ENCODE measurements around the gene IPO7.
A peak's percentile ranks its signal among the peaks of the same experiment; 100 is the strongest.

Gene IPO7

GRCh38 chr11:9462172-9462799 is 77.8 kb downstream of the IPO7 start:
- DNase-seq (ENCODE audit: low read depth) = peak; percentile 49
- Histone ChIP-seq H3K4me3 (ENCODE audit: low read length) (peak overlapping the region; percentile 92), H3K9me3 (ENCODE audit: control insufficient read depth, low read length) (no peaks in the 10 kb centered on the region), H3K36me3 (ENCODE audit: control insufficient read depth, insufficient read depth, low read length, severe bottlenecking) (no peaks in the 10 kb centered on the region), H3K9ac (ENCODE audit: low read length) (peak overlapping the region; percentile 100), H3K27me3 (replicated peaks; ENCODE audit: control insufficient read depth, insufficient read depth, low read length) (no peaks in the 10 kb centered on the region), H3K4me1 (ENCODE audit: control insufficient read depth, insufficient read depth, low read length) (peaks cover 17% of the 10 kb centered on the region)

- H3K9ac ChIP-seq (ENCODE audit: low read length) = no peak overlapping the region
- H3K4me3 ChIP-seq (ENCODE audit: low read length) = no peak overlapping the region
- no peaks in the 10 kb centered on the region for H3K36me3 ChIP-seq (ENCODE audit: control insufficient read depth, insufficient read depth, low read length, severe bottlenecking)
- H3K9me3 ChIP-seq (ENCODE audit: control insufficient read depth, low read length) = no peaks in the 10 kb centered on the region
- DNase-seq (ENCODE audit: low read depth) = no peak
- H3K27me3 ChIP-seq (replicated peaks; ENCODE audit: control insufficient read depth, insufficient read depth, low read length) = no peaks in the 10 kb centered on the region
- peaks cover 17% of the 10 kb centered on the region for H3K4me1 ChIP-seq (ENCODE audit: control insufficient read depth, insufficient read depth, low read length)
These were observed 78.5 kb downstream of the IPO7 start for GRCh38 chr11:9462806-9463537.

GRCh38 chr11:9470765-9471164 is 86.3 kb downstream of the IPO7 start:
- no peak for DNase-seq (ENCODE audit: low read depth)
- Histone ChIP-seq H3K4me1 (ENCODE audit: control insufficient read depth, insufficient read depth, low read length) (no peaks in the 10 kb centered on the region), H3K9ac (ENCODE audit: low read length) (no peak overlapping the region), H3K9me3 (ENCODE audit: control insufficient read depth, low read length) (no peaks in the 10 kb centered on the region), H3K36me3 (ENCODE audit: control insufficient read depth, insufficient read depth, low read length, severe bottlenecking) (peaks cover 36% of the 10 kb centered on the region), H3K4me3 (ENCODE audit: low read length) (no peak overlapping the region), H3K27me3 (replicated peaks; ENCODE audit: control insufficient read depth, insufficient read depth, low read length) (no peaks in the 10 kb centered on the region)

- H3K4me3 ChIP-seq (ENCODE audit: low read length) = no peak overlapping the region
- peaks cover 45% of the 10 kb centered on the region for H3K36me3 ChIP-seq (ENCODE audit: control insufficient read depth, insufficient read depth, low read length, severe bottlenecking)
- H3K9ac ChIP-seq (ENCODE audit: low read length) = no peak overlapping the region
- H3K27me3 ChIP-seq (replicated peaks; ENCODE audit: control insufficient read depth, insufficient read depth, low read length) = no peaks in the 10 kb centered on the region
- no peaks in the 10 kb centered on the region for H3K9me3 ChIP-seq (ENCODE audit: control insufficient read depth, low read length)
- DNase-seq (ENCODE audit: low read depth) = no peak
- no peaks in the 10 kb centered on the region for H3K4me1 ChIP-seq (ENCODE audit: control insufficient read depth, insufficient read depth, low read length)
These were observed 89.0 kb downstream of the IPO7 start for GRCh38 chr11:9473408-9473807.

- Histone ChIP-seq H3K36me3 (ENCODE audit: control insufficient read depth, insufficient read depth, low read length, severe bottlenecking) (peaks cover 47% of the 10 kb centered on the region), H3K4me1 (ENCODE audit: control insufficient read depth, insufficient read depth, low read length) (no peaks in the 10 kb centered on the region), H3K9me3 (ENCODE audit: control insufficient read depth, low read length) (no peaks in the 10 kb centered on the region), H3K9ac (ENCODE audit: low read length) (no peak overlapping the region), H3K27me3 (replicated peaks; ENCODE audit: control insufficient read depth, insufficient read depth, low read length) (no peaks in the 10 kb centered on the region), H3K4me3 (ENCODE audit: low read length) (no peak overlapping the region)
- DNase-seq (ENCODE audit: low read depth) = no peak
These were observed 95.4 kb downstream of the IPO7 start for GRCh38 chr11:9479899-9480298.

GRCh38 chr11:9489080-9489765 is 104.8 kb downstream of the IPO7 start:
- peaks cover 18% of the 10 kb centered on the region for H3K36me3 ChIP-seq (ENCODE audit: control insufficient read depth, insufficient read depth, low read length, severe bottlenecking)
- H3K27me3 ChIP-seq (replicated peaks; ENCODE audit: control insufficient read depth, insufficient read depth, low read length) = no peaks in the 10 kb centered on the region

GRCh38 chr11:9490376-9490775 is 105.9 kb downstream of the IPO7 start:
- H3K4me3 ChIP-seq (ENCODE audit: low read length) = no peak overlapping the region
- no peaks in the 10 kb centered on the region for H3K9me3 ChIP-seq (ENCODE audit: control insufficient read depth, low read length)
- no peak overlapping the region for H3K9ac ChIP-seq (ENCODE audit: low read length)
- DNase-seq (ENCODE audit: low read depth) = no peak
- H3K36me3 ChIP-seq (ENCODE audit: control insufficient read depth, insufficient read depth, low read length, severe bottlenecking) = peaks cover 25% of the 10 kb centered on the region
- no peaks in the 10 kb centered on the region for H3K27me3 ChIP-seq (replicated peaks; ENCODE audit: control insufficient read depth, insufficient read depth, low read length)
- H3K4me1 ChIP-seq (ENCODE audit: control insufficient read depth, insufficient read depth, low read length) = peaks cover 26% of the 10 kb centered on the region

More at GRCh38 chr11:9489080-9489765, 104.8 kb downstream of the IPO7 start:
- H3K9ac ChIP-seq (ENCODE audit: low read length) = peak overlapping the region; percentile 75
- H3K9me3 ChIP-seq (ENCODE audit: control insufficient read depth, low read length) = no peaks in the 10 kb centered on the region
- peak overlapping the region; percentile 36 for H3K4me3 ChIP-seq (ENCODE audit: low read length)
- peak; percentile 77 for DNase-seq (ENCODE audit: low read depth)
- H3K4me1 ChIP-seq (ENCODE audit: control insufficient read depth, insufficient read depth, low read length) = peaks cover 26% of the 10 kb centered on the region

- Histone ChIP-seq H3K9me3 (ENCODE audit: control insufficient read depth, low read length) (no peaks in the 10 kb centered on the region), H3K9ac (ENCODE audit: low read length) (no peak overlapping the region), H3K4me1 (ENCODE audit: control insufficient read depth, insufficient read depth, low read length) (peaks cover 19% of the 10 kb centered on the region), H3K27me3 (replicated peaks; ENCODE audit: control insufficient read depth, insufficient read depth, low read length) (no peaks in the 10 kb centered on the region), H3K36me3 (ENCODE audit: control insufficient read depth, insufficient read depth, low read length, severe bottlenecking) (peaks cover 40% of the 10 kb centered on the region), H3K4me3 (ENCODE audit: low read length) (no peak overlapping the region)
- DNase-seq (ENCODE audit: low read depth) = no peak
These were observed 109.0 kb downstream of the IPO7 start for GRCh38 chr11:9493492-9493891.

- Histone ChIP-seq H3K4me3 (ENCODE audit: low read length) (no peak overlapping the region), H3K36me3 (ENCODE audit: control insufficient read depth, insufficient read depth, low read length, severe bottlenecking) (peaks cover 49% of the 10 kb centered on the region), H3K9me3 (ENCODE audit: control insufficient read depth, low read length) (no peaks in the 10 kb centered on the region), H3K4me1 (ENCODE audit: control insufficient read depth, insufficient read depth, low read length) (peaks cover 11% of the 10 kb centered on the region), H3K9ac (ENCODE audit: low read length) (no peak overlapping the region), H3K27me3 (replicated peaks; ENCODE audit: control insufficient read depth, insufficient read depth, low read length) (no peaks in the 10 kb centered on the region)
- no peak for DNase-seq (ENCODE audit: low read depth)
These were observed 109.9 kb downstream of the IPO7 start for GRCh38 chr11:9494316-9494715.

- no peak overlapping the region for H3K9ac ChIP-seq (ENCODE audit: low read length)
- no peaks in the 10 kb centered on the region for H3K27me3 ChIP-seq (replicated peaks; ENCODE audit: control insufficient read depth, insufficient read depth, low read length)
- H3K36me3 ChIP-seq (ENCODE audit: control insufficient read depth, insufficient read depth, low read length, severe bottlenecking) = peaks cover 58% of the 10 kb centered on the region
- no peaks in the 10 kb centered on the region for H3K9me3 ChIP-seq (ENCODE audit: control insufficient read depth, low read length)
- H3K4me1 ChIP-seq (ENCODE audit: control insufficient read depth, insufficient read depth, low read length) = peaks cover 6% of the 10 kb centered on the region
- H3K4me3 ChIP-seq (ENCODE audit: low read length) = no peak overlapping the region
- DNase-seq (ENCODE audit: low read depth) = no peak
These were observed 111.5 kb downstream of the IPO7 start for GRCh38 chr11:9495803-9496514.

Measured in adipocyte (in vitro differentiated cells).